ENCODE results near the gene CORO2A. TPM values are rescaled to one million over a fixed set of nuclear protein-coding genes. Genes with fewer than 3 reads are reported as not detected.

CORO2A gene
- total and polyA plus RNA-seq, 2 of the 13 experiments (the other 11 are each of a cell fraction or from before 2014, with no cell fraction given) = 14.4 to 15.3 TPM

Small RNA genes within 50 kb of the gene (microRNA-seq; reads per million reads assigned to microRNA genes)
- not detected for gene MIR6854

Small RNA genes within 50 kb of the gene (small RNA-seq; reads per million reads assigned to genes)
- gene MIR6854 (ENCODE audit: insufficient read depth in 2 of 3, insufficient read length in 3 of 3, low read depth in 2 of 3, low replicate concordance in 1 of 3) = 0 reads per million in 3 experiments
- gene RF00017 (ENCODE audit: insufficient read depth in 2 of 3, insufficient read length in 3 of 3, low read depth in 2 of 3, low replicate concordance in 1 of 3) = 0 reads per million in 3 experiments

Other genes with a start within 250 kb of the CORO2A start
- gene ANP32B, start 209.3 kb downstream of the CORO2A start, total RNA-seq (2016; rRNA removed; fragmentation: Illumina TruSeq; extraction: Trizol) = 22.1 and 67.0 TPM in 2 replicates
- gene ANP32B, start 209.3 kb downstream of the CORO2A start, polyA plus RNA-seq (2011; rRNA removed) = 30.3 and 37.5 TPM in 2 replicates
- gene NANS, start 135.9 kb downstream of the CORO2A start, total RNA-seq (2016; rRNA removed; fragmentation: Illumina TruSeq; extraction: Trizol) = 203 and 266 TPM in 2 replicates
- 80.9 and 86.9 TPM in 2 replicates for gene NANS, start 135.9 kb downstream of the CORO2A start, polyA plus RNA-seq (2011; rRNA removed)
- 13.0 and 13.8 TPM in 2 replicates for gene TRIM14, start 73.4 kb downstream of the CORO2A start, total RNA-seq (2016; rRNA removed; fragmentation: Illumina TruSeq; extraction: Trizol)
- 9.2 and 10.7 TPM in 2 replicates for gene TRIM14, start 73.4 kb downstream of the CORO2A start, polyA plus RNA-seq (2011; rRNA removed)
- 2.2 and 2.8 TPM in 2 replicates for gene TBC1D2, start 63.0 kb upstream of the CORO2A start, total RNA-seq (2016; rRNA removed; fragmentation: Illumina TruSeq; extraction: Trizol)
- gene TBC1D2, start 63.0 kb upstream of the CORO2A start, polyA plus RNA-seq (2011; rRNA removed) = 2.0 and 2.8 TPM in 2 replicates

Data from HepG2 (cell line).